HL-60 (cell line): ENCODE data around the gene PPP1R9B.

Source experiments
- GABPA ChIP-seq: IDR thresholded peaks from 2 replicates; pipeline ENCODE4 v1.6.1; 2012; ENCODE audit warnings: low read depth
- POLR2AphosphoS5 ChIP-seq: IDR thresholded peaks from 2 replicates; pipeline ENCODE4 v1.6.1; 2012; ENCODE audit warnings: low read depth
- REST ChIP-seq: IDR thresholded peaks from 2 replicates; pipeline ENCODE4 v1.6.1; 2012; ENCODE audit warnings: low read depth; ENCODE audit not compliant: insufficient replicate concordance
- SPI1 ChIP-seq: IDR thresholded peaks from 2 replicates; pipeline ENCODE4 v1.6.1; 2012; ENCODE audit warnings: low read depth, mild to moderate bottlenecking, borderline replicate concordance
- TF ChIP-seq, protein P1 (sequence below): IDR thresholded peaks from one replicate; pipeline ENCODE4 v1.5.1; 2011; ENCODE audit warnings: low read length, control low read depth, inconsistent platforms; ENCODE audit not compliant: insufficient read depth

DNA sequence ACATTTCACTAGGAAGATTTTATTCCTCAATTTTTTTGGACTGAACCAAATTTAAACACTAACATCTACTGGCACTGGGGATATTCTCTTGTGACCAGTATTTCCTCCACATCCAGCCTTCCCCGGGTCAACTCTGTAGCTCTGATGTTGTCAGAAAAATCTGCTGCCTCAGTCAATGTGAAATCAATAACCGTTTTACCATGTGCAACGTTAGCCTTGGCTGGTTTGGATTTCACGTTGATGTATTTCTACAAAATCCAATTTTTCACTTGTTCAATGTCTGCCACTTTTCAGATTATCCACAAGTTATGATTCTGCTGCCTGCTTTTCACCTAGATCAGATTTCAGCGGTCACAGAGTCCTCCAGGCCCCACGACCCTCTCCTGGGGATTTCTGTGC lies 22.5 kb upstream of the PPP1R9B start:
- TF ChIP-seq, protein P1, sequence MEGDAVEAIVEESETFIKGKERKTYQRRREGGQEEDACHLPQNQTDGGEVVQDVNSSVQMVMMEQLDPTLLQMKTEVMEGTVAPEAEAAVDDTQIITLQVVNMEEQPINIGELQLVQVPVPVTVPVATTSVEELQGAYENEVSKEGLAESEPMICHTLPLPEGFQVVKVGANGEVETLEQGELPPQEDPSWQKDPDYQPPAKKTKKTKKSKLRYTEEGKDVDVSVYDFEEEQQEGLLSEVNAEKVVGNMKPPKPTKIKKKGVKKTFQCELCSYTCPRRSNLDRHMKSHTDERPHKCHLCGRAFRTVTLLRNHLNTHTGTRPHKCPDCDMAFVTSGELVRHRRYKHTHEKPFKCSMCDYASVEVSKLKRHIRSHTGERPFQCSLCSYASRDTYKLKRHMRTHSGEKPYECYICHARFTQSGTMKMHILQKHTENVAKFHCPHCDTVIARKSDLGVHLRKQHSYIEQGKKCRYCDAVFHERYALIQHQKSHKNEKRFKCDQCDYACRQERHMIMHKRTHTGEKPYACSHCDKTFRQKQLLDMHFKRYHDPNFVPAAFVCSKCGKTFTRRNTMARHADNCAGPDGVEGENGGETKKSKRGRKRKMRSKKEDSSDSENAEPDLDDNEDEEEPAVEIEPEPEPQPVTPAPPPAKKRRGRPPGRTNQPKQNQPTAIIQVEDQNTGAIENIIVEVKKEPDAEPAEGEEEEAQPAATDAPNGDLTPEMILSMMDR = no peak
- no peak for TF ChIP-seq SPI1
- TF ChIP-seq POLR2AphosphoS5 = no peak
- no peak for TF ChIP-seq REST
- TF ChIP-seq GABPA = no peak
